Renal pelvis (tissue), 4 donors: ENCODE measurements around the gene BRINP3. TPM values are rescaled to one million over a fixed set of nuclear protein-coding genes. Genes with fewer than 3 reads are reported as not detected.

Experiments used
- DNase-seq: peaks from one replicate; pipeline ENCODE4 v3.0.0-alpha.2; 2013
- polyA plus RNA-seq, 3 donors: library from polyadenylated mRNA; unstranded; fragments of 120-200 nt; gene quantifications; one replicate each; pipeline ENCODE4 v1.2.1, GENCODE V29; 2013; ENCODE audit not compliant: insufficient read length in 3 of 3

BRINP3 gene
- polyA plus RNA-seq, 3 donors, result 3.9 to 6.4 (median 4.2) TPM

- no peak for DNase-seq
Observed at GRCh38 chr1:190323530-190323929, 154.1 kb downstream of the BRINP3 start.

GRCh38 chr1:190322274-190322673 lies 155.4 kb downstream of the BRINP3 start:
- DNase-seq, result no peak

- no peak for DNase-seq
Observed at GRCh38 chr1:190320952-190321351, 156.7 kb downstream of the BRINP3 start.

- no peak for DNase-seq
Observed at GRCh38 chr1:190312763-190313162, 164.9 kb downstream of the BRINP3 start.

- no peak for DNase-seq
Observed at GRCh38 chr1:190303501-190303900, 174.2 kb downstream of the BRINP3 start.

- DNase-seq, result no peak
Observed at GRCh38 chr1:190296453-190296852, 181.2 kb downstream of the BRINP3 start.

GRCh38 chr1:190289897-190290296 lies 187.8 kb downstream of the BRINP3 start:
- no peak for DNase-seq

GRCh38 chr1:190286111-190286510 lies 191.6 kb downstream of the BRINP3 start:
- DNase-seq, result no peak

- no peak for DNase-seq
Observed at GRCh38 chr1:190277107-190277506, 200.6 kb downstream of the BRINP3 start.

- no peak for DNase-seq
Observed at GRCh38 chr1:190274721-190275120, 202.9 kb downstream of the BRINP3 start.

- no peak for DNase-seq
Observed at GRCh38 chr1:190273161-190273560, 204.5 kb downstream of the BRINP3 start.

- no peak for DNase-seq
Observed at GRCh38 chr1:190262538-190262937, 215.1 kb downstream of the BRINP3 start.

- DNase-seq, result no peak
Observed at GRCh38 chr1:190259424-190259823, 218.2 kb downstream of the BRINP3 start.

GRCh38 chr1:190258003-190258402 lies 219.7 kb downstream of the BRINP3 start:
- no peak for DNase-seq

GRCh38 chr1:190252046-190252445 lies 225.6 kb downstream of the BRINP3 start:
- DNase-seq, result no peak

GRCh38 chr1:190250368-190250767 lies 227.3 kb downstream of the BRINP3 start:
- no peak for DNase-seq

- no peak for DNase-seq
Observed at GRCh38 chr1:190244406-190244805, 233.3 kb downstream of the BRINP3 start.

GRCh38 chr1:190243056-190243455 lies 234.6 kb downstream of the BRINP3 start:
- DNase-seq, result no peak

GRCh38 chr1:190226006-190226405 lies 251.7 kb downstream of the BRINP3 start:
- DNase-seq, result no peak

- no peak for DNase-seq
Observed at GRCh38 chr1:190212450-190212849, 265.2 kb downstream of the BRINP3 start.

GRCh38 chr1:190207733-190208132 lies 269.9 kb downstream of the BRINP3 start:
- DNase-seq, result no peak

GRCh38 chr1:190205713-190206112 lies 272.0 kb downstream of the BRINP3 start:
- no peak for DNase-seq

GRCh38 chr1:190196020-190196419 lies 281.6 kb downstream of the BRINP3 start:
- DNase-seq, result no peak

GRCh38 chr1:190193508-190194115 lies 284.1 kb downstream of the BRINP3 start:
- peak; percentile 2 for DNase-seq

- no peak for DNase-seq
Observed at GRCh38 chr1:190192627-190193026, 285.0 kb downstream of the BRINP3 start.
